NCI-H2107 treated with DMSO at 0.1 percent for 48 hours (cell line): ENCODE results near the gene BACH2.
"Not testable (repeated sequence)": the region's sequence is repeated elsewhere in the genome, so short reads cannot be mapped to it uniquely, and the experiment has no call there.

Experiments
- DNase-seq: peaks from one replicate; lab custom pipeline; 2025; ENCODE audit not compliant: unreplicated experiment; lab: John Stamatoyannopoulos, UW

BACH2 gene

DNA sequence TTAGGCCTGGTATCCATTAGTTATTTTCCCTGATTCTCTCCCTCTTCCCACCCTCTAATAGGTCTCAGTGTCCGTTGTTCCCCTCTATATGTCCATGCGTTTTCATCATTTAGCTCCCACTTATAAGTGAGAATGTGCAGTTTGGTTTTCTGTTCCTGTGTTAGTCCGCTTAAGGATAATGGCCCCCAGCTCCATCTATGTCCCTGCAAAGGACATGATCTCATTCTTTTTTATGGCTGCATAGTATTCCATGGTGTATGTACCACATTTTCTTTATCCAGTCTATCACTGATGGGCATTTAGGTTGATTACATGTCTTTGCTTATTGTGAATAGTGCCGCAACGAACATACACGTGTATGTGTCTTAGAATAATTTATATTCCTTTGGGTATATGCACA lies 14.4 kb downstream of the BACH2 start:
- DNase-seq: not testable (repeated sequence)

DNA sequence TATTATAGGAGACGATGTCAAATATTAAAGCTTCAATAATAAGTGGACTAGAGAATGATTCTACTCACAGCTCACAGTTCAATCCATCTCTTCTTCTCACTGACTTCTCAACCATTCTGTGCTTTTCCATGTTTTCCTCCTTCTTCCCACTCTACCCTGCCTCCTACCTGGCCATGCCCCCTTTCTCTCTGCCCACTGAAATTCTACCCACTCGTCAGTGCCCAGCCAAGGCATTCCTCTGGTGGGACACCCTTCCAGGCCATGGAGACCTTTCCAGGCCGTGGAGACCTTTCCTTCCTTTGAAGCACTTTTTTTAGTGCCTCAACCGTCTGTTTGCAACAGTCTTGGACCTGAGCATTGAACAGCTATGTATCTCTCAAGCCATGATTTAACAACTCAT lies 18.5 kb downstream of the BACH2 start:
- no peak for DNase-seq

DNA sequence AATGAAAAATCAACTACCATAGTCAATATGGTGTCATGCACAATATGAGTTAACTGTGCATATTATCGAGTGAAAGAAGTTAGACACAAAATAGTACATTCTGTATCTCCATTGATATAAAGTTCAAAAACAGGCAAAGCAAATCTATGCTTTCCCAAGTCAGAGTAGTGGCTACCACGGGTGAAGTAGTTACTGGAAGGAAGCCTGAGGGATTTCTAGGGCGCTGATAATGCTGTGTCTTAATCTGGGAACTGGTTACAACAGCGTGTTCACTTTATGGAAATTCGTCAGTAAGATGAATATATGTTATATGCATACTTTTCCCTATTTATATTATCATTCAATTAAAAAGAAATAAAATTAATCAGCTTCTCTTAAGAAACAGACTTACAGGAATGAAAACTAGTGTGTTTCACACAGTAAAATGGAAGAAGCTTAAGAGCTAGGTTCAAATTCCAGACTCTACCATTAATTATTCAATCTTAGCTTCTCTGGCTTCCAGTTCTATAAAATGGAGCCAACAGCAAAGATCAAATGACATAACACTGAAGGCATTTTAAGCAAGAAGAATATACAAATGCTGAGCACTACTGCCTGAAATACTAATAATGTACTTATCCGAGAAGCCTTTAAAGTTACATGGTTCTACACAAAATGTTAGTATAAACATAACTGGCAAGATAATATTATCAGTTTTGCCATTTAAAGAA lies 19.2 kb downstream of the BACH2 start:
- DNase-seq: no peak

DNA sequence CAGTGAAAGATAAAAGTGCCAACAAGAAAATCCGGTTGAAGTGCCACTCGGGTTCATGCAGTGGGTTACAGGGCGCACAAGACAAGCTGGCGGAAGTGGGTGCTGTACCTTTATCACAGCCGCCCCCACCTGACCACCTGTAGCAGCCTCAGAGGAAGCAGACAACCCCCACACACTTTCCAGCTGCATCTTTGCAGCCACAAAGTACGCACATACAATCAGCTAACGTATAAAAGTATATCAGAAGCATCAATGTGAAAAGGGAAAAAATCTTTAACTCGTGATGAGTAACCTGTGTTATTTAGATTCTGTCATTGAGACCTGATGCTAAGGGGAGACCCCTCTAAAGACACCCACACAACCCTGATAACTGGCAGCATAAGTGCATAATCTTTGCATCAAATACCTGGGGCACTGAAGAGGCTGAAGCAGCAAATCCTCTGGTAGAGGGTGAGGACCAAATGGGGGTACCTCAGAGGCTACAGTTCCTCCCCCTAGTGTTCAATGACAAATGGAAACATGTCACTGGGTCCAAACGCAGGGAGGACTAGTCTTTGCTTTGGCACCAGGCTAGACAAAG lies 22.1 kb downstream of the BACH2 start:
- DNase-seq: no peak

DNA sequence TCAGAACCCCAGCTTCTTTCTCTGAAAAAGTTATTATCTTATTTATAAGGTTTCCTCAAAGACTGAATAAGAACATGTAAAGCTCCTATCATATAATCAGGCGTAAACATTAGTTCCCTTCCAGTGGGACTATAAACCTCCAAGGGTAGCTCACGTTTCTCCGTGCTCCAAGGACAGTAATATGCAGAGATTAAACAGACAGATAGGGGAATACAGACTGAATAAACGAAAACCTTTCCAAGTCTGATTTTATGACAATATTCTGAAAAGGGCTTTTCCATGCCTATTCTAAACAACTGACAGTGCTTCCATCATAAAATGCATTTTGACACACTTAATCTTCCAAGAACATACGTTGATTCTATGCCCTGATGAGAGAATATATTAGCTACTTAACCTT lies 22.8 kb downstream of the BACH2 start:
- no peak for DNase-seq

DNA sequence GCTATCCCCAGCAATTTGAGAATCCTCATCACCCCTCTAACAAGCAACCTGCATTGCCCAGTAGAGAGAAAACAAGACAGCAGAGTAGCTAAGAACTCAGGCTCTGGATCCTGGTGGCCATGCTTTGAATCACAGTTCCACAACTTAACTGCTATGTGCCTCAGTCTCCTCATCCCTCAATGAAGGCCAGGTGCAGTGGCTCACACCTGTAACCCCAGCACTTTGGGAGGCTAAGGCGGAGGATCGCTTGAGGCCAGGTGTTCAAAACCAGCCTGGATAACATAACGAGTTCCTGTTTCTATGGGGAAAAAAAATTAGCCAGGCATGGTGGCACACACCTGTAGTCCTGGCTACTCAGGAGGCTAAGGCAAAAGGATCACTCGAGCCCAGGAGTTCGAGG lies 23.7 kb downstream of the BACH2 start:
- no peak for DNase-seq

DNA sequence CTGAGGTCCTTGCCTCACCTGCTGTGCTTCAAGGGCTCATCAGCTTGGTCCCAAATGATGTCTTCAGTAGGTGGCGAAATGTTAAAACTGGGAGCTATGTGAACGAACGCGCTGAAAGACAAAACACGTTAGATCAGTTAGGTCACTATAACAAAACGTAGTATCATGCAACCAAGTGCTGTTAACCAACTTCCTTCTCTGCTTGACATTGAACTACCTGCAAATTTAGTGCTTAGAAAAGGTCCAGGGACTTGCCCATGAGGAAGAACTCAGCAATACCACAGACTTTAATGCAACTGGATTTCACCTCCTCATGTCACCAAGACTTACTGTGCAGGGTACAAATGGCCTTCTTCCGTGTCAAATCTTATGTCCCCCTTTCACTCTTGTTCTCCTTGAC lies 24.8 kb downstream of the BACH2 start:
- DNase-seq: no peak

DNA sequence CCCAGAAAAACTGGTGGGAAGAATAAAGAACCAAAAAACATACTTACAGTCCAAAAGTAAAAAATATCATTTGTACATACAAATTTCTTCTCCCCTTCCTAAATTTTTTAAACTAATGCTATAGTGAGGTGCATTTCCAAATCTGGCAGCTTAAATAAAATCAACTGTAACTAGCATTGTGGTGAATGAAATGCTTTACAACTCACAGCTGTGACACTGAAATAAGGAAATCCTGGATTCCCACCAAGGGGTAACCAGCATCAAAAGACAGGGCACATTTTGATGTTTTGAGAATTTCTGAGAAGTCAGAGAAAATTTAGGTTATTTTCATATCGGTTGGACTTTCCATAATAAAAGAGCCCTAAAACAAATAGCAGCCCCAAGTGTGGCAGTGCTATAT lies 27.3 kb downstream of the BACH2 start:
- DNase-seq: no peak

DNA sequence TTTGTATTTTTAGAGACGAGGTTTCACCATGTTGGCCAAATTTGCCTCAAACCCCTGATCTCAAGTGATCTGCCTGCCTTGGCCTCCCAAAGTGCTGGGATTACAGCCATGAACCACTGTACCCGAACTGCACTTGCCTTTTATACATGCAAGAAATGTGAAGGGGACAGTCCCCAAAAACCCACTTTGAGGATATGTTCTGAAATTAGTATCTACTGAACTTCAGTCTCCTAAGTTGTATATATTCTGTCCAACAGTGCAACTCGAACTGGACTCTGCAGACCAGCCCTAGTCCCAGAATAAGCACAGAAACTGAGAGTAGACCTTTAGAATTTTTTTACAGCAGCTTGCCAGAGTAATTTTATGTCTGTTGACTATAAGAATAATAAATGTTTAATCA lies 28.5 kb downstream of the BACH2 start:
- DNase-seq: no peak

DNA sequence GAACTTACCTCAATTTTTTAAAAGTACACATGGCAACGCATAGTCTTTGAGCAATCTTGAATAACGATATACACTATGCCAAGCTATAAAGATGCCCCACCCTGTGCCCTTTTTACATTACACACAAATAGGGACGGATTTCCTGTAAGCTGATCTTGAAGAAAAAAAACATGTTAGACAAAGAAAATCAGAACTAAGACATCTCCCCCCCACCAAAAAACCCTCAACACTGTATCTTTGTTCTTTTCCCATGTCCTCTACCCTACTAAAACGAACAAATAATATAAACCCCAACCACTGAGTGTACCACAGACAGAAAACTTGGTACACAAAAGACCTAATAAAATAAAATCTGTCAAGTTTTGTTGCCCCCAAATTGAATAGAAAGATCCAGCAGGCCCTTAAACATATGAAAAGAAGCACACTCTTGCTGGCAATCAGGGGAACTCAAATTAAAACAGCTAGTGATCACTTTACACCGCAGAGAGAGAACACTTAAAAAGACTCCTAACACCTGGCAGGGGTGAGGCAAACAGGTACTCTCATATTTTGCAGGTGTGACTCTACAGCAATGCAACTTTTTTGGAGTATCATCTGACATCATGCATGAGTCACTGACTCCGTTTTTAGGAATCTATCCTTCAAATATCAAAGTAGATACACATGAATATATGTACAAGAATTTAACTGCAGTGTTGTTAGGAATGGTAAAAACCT lies 29.6 kb downstream of the BACH2 start:
- peak; percentile 89 for DNase-seq

DNA sequence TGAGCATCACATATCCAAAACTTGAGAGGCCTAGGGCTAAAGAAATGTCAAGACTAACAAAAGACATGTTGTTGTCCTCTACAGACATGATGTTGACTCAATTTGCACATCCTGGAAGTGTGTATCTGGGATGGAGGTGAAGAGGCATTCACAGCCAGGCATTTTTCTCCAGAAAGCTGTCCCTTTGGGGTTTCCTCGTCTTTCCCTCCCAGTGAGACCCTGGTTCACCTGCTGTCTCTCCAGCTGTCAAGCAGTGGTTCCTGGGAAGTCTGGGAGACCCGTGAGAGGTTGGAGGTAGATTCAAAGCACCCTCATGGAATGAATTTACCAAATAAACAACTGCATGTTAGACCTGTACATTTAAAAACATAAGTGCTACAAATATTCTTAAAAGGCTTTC lies 32.1 kb downstream of the BACH2 start:
- DNase-seq: no peak

DNA sequence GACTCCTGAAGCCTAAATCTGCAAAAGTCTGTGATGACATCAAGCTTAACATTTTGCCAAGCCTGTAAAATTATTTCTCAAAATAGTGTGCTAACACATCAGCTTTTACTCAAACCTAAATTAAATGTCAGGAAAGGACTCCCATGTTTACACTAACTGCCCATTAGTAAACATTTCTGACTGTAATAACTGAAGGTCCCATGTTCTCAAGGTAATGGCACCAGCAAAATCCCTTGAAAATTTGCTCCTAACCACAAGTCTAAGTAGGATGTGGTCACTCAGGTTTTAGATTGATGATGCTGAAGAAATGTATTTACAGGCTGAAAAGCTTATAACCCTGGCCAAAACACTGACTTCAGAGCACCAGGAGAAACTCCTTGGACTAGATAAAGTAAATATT lies 33.0 kb downstream of the BACH2 start:
- DNase-seq: no peak

DNA sequence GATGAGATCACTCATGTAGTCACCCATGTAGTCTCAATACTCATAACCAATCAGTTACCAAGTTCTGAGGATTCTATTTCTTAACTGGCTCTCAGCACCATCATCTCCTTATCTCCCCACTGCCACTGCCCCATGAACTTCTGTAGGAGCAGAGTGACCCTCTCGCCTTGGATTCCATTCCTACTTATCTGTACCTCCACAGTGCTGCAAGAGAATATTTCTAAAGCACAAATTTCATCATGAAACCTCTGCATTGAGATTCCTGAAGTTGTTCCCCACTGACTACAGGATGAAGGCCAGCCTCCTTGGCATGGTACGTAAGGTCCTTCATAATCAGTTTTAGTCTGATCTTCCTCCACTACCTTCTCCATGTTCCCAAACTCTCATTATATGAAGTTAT lies 34.8 kb downstream of the BACH2 start:
- DNase-seq: no peak

DNA sequence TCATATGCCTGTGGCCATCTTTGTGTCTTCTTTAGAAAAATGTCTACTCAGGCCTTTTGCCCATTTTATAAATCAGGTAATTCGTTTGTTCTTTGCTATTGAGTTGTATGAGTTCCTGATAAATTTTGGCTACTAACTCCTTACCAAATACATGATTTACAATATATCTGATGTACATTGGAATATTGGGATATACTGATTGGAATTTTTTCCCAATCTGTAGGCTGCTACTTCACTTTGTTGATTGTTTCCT lies 39.2 kb downstream of the BACH2 start:
- no peak for DNase-seq

DNA sequence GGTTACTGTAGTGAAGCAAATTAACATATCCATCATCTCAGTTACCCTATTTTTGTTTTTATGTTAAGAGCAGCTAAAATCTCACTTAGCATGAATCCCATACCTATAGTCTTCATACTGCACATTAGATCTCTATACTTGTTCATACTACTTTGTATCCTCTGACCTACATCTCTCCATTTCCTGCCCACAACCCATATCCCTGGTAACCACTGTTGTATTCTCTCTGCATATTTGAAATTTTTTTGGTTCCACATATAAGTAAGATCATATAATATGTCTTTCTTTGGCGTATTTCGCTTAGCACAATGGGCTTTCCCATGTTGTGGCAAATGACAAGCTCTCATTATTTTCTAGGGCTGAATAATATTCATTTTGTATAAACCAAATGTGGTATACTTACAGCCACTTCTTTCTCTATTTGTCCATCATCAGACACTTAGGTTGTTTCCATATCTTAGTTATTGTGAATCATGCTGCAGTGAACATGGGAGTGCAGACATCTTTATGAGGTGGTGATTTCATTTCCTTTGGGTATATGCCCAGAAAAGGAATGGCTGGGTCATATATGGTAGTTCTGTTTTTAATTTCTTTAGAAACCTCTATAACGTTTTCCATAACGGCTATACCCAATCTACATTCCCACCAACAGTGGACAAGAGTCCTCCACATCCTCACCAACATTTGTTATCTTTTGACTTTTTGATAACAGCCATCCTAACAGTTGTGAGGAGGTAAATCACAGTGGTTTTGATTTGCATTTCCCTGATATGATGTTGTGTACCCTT lies 39.8 kb downstream of the BACH2 start:
- DNase-seq: no peak

DNA sequence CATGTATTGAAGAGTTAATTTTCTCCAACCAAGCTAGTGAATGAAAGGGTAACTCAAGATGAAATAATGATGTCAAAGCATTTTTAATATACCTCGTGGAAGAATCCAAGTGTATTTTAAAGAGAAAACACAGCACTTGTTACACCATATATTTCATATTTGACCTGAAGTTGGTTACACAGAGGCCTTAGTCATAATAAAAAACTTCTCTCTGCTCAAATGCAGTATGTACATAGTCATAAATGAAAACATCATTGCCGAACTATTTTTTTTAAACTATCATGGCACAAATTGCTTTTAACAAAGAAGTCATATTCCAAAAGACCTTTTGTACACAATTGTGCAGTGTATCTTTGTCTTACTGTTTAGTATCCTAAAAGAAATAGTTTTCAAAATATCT lies 43.0 kb downstream of the BACH2 start:
- DNase-seq: no peak

DNA sequence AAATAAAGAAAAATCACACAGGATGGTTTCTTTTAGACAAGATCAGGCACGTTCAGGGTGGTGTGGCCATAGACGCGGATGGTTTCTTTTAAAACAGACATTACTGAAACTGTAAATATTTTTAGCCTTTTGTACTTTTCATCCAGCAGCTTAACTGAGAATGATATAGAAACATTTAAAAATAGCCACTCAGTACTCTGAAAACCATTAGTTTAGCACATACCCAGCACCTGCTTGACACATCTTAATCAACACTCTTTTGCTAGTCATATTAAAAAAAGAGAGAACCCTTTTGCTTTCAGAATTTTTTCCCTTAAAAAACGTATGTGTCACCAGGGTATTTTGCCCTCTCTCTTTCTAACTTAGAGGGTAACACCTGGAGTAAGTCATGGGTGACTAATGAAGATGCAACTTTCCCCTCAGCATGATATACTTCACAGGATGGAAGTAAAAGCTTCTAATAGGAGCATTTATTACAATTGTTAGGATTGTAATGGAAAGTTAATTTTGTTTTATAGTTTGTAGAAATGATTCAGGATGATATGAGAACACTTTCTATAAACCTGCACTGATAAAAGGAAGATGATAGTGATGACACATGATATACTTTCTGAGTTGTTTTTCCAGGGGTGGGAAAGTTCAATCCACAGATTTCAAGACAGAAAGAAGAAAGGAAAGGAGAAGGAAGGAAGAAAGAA lies 45.2 kb downstream of the BACH2 start:
- no peak for DNase-seq

DNA sequence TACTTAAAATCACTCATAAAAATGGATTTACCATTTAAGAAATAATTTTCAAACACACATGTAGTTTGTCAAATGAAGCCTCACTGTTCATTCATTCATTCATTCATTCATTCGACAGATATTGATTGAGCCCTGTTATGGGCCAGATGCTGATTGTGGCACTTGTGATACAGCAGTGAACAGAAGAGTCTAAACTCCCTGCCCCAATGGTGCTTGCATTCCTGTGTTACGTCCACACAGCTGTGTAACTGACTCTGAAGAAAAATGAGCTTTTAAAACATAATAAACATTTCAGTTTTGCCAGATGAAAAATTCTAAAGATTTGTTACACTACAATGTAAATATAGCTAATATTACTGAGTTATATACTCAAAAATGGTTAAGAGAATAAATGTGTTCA lies 46.2 kb downstream of the BACH2 start:
- no peak for DNase-seq

DNA sequence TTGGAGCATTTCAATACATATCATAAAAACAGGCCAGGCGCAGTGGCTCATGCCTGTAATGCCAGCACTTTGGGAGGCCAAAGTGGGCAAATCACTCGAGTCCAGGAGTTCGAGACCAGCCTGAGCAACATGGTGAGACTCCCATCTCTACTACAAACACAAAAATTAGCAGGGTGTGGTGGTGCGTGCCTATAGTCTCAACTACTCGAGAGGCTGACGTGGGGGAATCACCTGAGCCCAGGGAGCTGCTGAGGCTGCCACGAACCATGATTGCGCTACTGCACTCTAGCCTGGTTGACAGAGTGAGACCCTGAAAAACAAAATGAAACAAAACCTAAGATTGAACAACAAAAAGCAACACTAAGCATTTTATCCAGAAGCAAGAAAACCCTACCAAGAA lies 47.2 kb downstream of the BACH2 start:
- DNase-seq: no peak

DNA sequence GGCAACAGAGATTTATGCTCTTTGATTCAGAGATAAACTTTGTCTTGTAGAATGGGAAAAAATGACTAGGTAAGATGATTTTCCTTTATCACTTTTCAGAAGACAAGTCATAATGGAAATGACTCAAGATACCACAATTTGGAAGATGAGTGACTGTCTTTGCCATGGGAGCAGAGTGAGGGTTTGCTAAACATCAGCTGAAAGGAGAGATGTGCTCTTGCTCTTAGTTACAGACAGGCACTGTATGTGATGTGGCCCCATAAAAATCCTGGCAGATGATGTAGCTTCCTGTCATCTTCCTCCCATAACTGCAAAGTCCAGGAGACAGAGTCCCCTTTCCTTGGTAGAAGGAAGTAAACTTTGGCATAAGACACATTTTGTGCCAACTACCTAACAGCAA lies 47.6 kb downstream of the BACH2 start:
- DNase-seq: no peak

DNA sequence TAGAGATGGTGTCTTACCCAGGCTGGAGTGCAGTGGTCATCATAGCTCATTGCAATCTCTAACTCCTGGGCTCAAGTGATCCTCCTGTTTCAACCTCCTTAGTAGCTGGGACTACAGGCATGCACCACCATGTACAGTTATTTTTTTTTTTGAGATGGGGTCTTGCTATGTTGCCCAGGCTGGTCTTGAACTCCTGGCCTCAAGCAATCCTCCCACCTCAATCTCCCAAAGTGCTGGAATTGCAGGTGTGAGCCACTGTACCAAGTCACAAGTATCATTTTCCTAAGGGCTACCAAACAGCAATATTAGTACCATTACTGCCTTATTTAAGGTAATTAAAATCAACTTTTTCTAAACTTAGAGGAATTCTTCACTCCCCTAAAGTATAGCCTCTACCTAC lies 49.4 kb downstream of the BACH2 start:
- no peak for DNase-seq
